Measurements from ENCODE around the gene PHEX. TPM values are rescaled to one million over a fixed set of nuclear protein-coding genes. Genes with fewer than 3 reads are reported as not detected.
A peak's percentile ranks its signal among the peaks of the same experiment; 100 is the strongest.

The PHEX gene
- total and polyA plus RNA-seq, 2 experiments from 2014 or later = 0.05 to 0.21 TPM

DNA sequence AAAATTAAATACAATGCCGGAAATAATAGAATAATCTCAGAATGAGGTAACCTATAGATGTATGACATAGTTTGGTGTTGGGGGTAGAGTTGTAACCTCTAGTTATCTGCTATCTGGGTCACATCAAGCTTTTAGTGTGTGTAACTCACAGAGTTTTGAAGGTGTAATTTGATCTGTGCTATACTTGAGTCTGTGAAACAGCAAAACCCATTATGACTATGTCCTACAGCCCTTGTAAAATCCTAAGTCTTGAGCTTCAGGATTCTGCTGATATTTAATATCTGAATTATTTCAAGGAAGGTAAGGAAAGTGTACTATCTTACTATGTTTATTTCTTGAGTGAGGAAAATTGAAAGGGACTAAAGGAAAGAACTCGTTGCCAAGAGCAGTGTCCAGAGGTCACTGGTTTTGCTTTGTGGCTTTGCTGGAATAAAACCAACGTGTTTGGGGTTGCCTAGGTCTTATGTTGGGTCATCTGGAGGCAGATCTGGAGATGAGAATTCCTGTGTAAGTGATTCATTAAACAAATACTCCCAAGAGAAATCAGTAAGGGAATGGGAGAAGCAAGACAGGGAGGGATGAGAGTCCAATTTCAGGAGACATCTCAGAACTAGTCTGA is 132.8 kb downstream of the PHEX start:
- no peaks in the 10 kb centered on the region for H3K36me3 Mint-ChIP-seq (ENCODE audit: low read depth)

DNA sequence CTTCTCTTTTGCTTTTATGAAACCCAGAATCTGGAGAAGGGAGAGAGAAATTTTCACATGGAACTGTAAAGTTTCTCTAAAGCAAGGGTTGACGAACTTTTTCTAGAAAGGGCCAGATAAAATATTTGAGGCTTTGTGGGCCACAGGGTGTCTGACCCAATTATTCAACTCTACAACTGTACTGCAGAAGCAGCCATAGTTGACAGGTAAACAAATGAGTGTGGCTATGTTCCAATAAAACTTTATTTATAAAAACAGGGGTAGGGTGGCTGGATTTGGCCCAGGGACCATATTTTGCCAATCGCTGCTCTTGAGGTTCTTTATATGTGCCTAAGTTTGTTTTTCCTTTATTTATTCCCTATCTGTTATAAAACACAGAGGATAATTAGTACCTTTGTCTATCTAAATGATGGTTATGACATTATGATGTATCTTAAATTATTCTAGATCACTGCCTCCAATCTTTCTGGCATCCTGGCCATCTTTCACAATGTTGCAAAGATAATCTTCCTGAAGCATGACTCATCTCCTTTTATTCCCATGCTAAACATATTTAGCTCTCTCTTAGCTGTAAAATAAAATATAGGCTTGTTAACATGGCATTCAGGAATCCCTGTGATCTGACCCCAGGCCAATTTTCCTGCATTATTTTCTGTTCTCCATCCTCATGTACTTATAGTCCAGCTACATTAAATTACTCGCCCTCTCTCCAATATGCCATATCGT is 133.8 kb downstream of the PHEX start:
- no peaks in the 10 kb centered on the region for H3K4me1 ChIP-seq (ENCODE audit: insufficient read depth)
- ATAC-seq = no peak
- no peak for TF ChIP-seq STAT1 (IDR thresholded peaks at IDR 0.05; ENCODE audit: unreplicated experiment)
- TF ChIP-seq, protein P1, sequence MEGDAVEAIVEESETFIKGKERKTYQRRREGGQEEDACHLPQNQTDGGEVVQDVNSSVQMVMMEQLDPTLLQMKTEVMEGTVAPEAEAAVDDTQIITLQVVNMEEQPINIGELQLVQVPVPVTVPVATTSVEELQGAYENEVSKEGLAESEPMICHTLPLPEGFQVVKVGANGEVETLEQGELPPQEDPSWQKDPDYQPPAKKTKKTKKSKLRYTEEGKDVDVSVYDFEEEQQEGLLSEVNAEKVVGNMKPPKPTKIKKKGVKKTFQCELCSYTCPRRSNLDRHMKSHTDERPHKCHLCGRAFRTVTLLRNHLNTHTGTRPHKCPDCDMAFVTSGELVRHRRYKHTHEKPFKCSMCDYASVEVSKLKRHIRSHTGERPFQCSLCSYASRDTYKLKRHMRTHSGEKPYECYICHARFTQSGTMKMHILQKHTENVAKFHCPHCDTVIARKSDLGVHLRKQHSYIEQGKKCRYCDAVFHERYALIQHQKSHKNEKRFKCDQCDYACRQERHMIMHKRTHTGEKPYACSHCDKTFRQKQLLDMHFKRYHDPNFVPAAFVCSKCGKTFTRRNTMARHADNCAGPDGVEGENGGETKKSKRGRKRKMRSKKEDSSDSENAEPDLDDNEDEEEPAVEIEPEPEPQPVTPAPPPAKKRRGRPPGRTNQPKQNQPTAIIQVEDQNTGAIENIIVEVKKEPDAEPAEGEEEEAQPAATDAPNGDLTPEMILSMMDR (conservative IDR thresholded peaks at IDR 0.05; ENCODE audit: low read depth in 2 of 2) = no peak
- no peak for TF ChIP-seq CREB1 (CRISPR knock-in tag; IDR thresholded peaks at IDR 0.05; ENCODE audit: low read depth)
- TF ChIP-seq EZH2 (IDR thresholded peaks at IDR 0.05; ENCODE audit: low read depth, unreplicated experiment) = no peak
- no peak for TF ChIP-seq ZNF114 (CRISPR knock-in tag; IDR thresholded peaks at IDR 0.05)
- no peak for TF ChIP-seq NANOG (IDR thresholded peaks at IDR 0.05; ENCODE audit: borderline replicate concordance)
- TF ChIP-seq, protein P2, sequence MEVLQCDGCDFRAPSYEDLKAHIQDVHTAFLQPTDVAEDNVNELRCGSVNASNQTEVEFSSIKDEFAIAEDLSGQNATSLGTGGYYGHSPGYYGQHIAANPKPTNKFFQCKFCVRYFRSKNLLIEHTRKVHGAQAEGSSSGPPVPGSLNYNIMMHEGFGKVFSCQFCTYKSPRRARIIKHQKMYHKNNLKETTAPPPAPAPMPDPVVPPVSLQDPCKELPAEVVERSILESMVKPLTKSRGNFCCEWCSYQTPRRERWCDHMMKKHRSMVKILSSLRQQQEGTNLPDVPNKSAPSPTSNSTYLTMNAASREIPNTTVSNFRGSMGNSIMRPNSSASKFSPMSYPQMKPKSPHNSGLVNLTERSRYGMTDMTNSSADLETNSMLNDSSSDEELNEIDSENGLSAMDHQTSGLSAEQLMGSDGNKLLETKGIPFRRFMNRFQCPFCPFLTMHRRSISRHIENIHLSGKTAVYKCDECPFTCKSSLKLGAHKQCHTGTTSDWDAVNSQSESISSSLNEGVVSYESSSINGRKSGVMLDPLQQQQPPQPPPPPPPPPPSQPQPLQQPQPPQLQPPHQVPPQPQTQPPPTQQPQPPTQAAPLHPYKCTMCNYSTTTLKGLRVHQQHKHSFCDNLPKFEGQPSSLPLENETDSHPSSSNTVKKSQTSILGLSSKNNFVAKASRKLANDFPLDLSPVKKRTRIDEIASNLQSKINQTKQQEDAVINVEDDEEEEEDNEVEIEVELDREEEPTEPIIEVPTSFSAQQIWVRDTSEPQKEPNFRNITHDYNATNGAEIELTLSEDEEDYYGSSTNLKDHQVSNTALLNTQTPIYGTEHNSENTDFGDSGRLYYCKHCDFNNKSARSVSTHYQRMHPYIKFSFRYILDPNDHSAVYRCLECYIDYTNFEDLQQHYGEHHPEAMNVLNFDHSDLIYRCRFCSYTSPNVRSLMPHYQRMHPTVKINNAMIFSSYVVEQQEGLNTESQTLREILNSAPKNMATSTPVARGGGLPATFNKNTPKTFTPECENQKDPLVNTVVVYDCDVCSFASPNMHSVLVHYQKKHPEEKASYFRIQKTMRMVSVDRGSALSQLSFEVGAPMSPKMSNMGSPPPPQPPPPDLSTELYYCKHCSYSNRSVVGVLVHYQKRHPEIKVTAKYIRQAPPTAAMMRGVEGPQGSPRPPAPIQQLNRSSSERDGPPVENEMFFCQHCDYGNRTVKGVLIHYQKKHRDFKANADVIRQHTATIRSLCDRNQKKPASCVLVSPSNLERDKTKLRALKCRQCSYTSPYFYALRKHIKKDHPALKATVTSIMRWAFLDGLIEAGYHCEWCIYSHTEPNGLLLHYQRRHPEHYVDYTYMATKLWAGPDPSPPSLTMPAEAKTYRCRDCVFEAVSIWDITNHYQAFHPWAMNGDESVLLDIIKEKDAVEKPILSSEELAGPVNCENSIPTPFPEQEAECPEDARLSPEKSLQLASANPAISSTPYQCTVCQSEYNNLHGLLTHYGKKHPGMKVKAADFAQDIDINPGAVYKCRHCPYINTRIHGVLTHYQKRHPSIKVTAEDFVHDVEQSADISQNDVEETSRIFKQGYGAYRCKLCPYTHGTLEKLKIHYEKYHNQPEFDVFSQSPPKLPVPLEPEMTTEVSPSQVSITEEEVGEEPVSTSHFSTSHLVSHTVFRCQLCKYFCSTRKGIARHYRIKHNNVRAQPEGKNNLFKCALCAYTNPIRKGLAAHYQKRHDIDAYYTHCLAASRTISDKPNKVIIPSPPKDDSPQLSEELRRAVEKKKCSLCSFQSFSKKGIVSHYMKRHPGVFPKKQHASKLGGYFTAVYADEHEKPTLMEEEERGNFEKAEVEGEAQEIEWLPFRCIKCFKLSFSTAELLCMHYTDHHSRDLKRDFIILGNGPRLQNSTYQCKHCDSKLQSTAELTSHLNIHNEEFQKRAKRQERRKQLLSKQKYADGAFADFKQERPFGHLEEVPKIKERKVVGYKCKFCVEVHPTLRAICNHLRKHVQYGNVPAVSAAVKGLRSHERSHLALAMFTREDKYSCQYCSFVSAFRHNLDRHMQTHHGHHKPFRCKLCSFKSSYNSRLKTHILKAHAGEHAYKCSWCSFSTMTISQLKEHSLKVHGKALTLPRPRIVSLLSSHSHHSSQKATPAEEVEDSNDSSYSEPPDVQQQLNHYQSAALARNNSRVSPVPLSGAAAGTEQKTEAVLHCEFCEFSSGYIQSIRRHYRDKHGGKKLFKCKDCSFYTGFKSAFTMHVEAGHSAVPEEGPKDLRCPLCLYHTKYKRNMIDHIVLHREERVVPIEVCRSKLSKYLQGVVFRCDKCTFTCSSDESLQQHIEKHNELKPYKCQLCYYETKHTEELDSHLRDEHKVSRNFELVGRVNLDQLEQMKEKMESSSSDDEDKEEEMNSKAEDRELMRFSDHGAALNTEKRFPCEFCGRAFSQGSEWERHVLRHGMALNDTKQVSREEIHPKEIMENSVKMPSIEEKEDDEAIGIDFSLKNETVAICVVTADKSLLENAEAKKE (CRISPR knock-in tag; IDR thresholded peaks at IDR 0.05) = no peak
- no peak for TF ChIP-seq JUNB (IDR thresholded peaks at IDR 0.05; ENCODE audit: unreplicated experiment)
- no peak for TF ChIP-seq POLR2AphosphoS5 (IDR thresholded peaks at IDR 0.05; ENCODE audit: low read depth)
- no peak for TF ChIP-seq ZNF331 (CRISPR knock-in tag; IDR thresholded peaks at IDR 0.05; ENCODE audit: low read depth)
- TF ChIP-seq ETS1 (IDR thresholded peaks at IDR 0.05) = no peak

More for the DNA sequence above, 132.8 kb downstream of the PHEX start:
- H3K4me2 ChIP-seq = no peak overlapping the region
- Mint-ChIP-seq H3K27me3 (ENCODE audit: insufficient read depth, low read depth, poor library complexity) (peaks cover 2% of the 10 kb centered on the region), H3K27ac (peak overlapping the region; percentile 14; the same call in 1 of the 2 replicates), H3K9me3 (no peaks in the 10 kb centered on the region), H3K4me3 (no peak overlapping the region), H3K4me1 (no peaks in the 10 kb centered on the region; the same call in 2 of the 3 replicates)
- H4K20me1 ChIP-seq (replicated peaks; ENCODE audit: insufficient read depth) = no peaks in the 10 kb centered on the region
- H3K27me3 ChIP-seq (ENCODE audit: insufficient read depth) = no peaks in the 10 kb centered on the region
- H3F3A ChIP-seq (replicated peaks; ENCODE audit: low read depth) = no peaks in the 10 kb centered on the region
- H3K36me3 ChIP-seq (ENCODE audit: insufficient read depth) = no peaks in the 10 kb centered on the region
- no peak overlapping the region for H3K27ac ChIP-seq (ENCODE audit: low read depth)
- DNase-seq (ENCODE audit: low spot score) (no peak), ATAC-seq (no peak)
- H2AFZ ChIP-seq = no peak overlapping the region
- H3K4me1 ChIP-seq (ENCODE audit: insufficient read depth) = no peaks in the 10 kb centered on the region
- H3K9me2 ChIP-seq (ENCODE audit: insufficient read depth) = no peaks in the 10 kb centered on the region
- H3K4me3 ChIP-seq = no peak overlapping the region
- no peaks in the 10 kb centered on the region for H3K79me2 ChIP-seq (replicated peaks; ENCODE audit: insufficient read depth)
- TF ChIP-seq EZH2phosphoT487 (IDR thresholded peaks at IDR 0.05; ENCODE audit: unreplicated experiment) = no peak

More for the DNA sequence above, 133.8 kb downstream of the PHEX start:
- DNase-seq (ENCODE audit: low spot score) = no peak
- H3K27me3 ChIP-seq (ENCODE audit: insufficient read depth) = no peaks in the 10 kb centered on the region
- no peaks in the 10 kb centered on the region for H3K36me3 ChIP-seq (ENCODE audit: insufficient read depth)
- Mint-ChIP-seq H3K9me3 (no peaks in the 10 kb centered on the region), H3K27ac (no peak overlapping the region), H3K36me3 (ENCODE audit: low read depth) (no peaks in the 10 kb centered on the region), H3K4me3 (no peak overlapping the region), H3K27me3 (ENCODE audit: insufficient read depth, low read depth, poor library complexity) (peaks cover 2% of the 10 kb centered on the region), H3K4me1 (no peaks in the 10 kb centered on the region; the same call in 2 of the 3 replicates)
- no peaks in the 10 kb centered on the region for H3K79me2 ChIP-seq (replicated peaks; ENCODE audit: insufficient read depth)
- H2AFZ ChIP-seq = no peak overlapping the region
- H3K27ac ChIP-seq (ENCODE audit: low read depth) = no peak overlapping the region
- H3K4me2 ChIP-seq = no peak overlapping the region
- H3K9me2 ChIP-seq (ENCODE audit: insufficient read depth) = no peaks in the 10 kb centered on the region
- H3K4me3 ChIP-seq = no peak overlapping the region
- H3F3A ChIP-seq (replicated peaks; ENCODE audit: low read depth) = no peaks in the 10 kb centered on the region
- H4K20me1 ChIP-seq (replicated peaks; ENCODE audit: insufficient read depth) = no peaks in the 10 kb centered on the region
